MCF 10A (cell line): ENCODE measurements around the gene SEC16B. TPM values are rescaled to one million over a fixed set of nuclear protein-coding genes. Genes with fewer than 3 reads are reported as not detected.

ENCODE experiments used
- BruUV-seq: library from RNA; stranded (reverse); fragments of 400-500 nt; replicated peaks from 2 replicates; lab custom pipeline; 2021; lab: Mats Ljungman, UMichigan
- CTCF ChIA-PET: fragments of 300-600 bp; sonication (Branson Sonifier 250); formaldehyde crosslinking; extraction: SDS; loops from one replicate; lab custom pipeline; 2021; ENCODE audit warnings: antibody characterized with exemption, inconsistent platforms; lab: Yijun Ruan, JAX
- POLR2A ChIA-PET: fragments of 300-600, 350-650 bp; sonication (Branson Sonifier 250); formaldehyde crosslinking; extraction: SDS; loops from one replicate; lab custom pipeline; 2020; ENCODE audit warnings: antibody characterized with exemption, inconsistent platforms; lab: Yijun Ruan, JAX
- DNase-seq: peaks from one replicate; pipeline ENCODE4 v3.0.0-alpha.2; 2018; ENCODE audit not compliant: unreplicated experiment
- H3K27ac Mint-ChIP-seq: one replicate; pipeline ENCODE4 v1.8.0; 2022; ENCODE audit warnings: mild to moderate bottlenecking, low read depth, mixed read lengths; ENCODE audit not compliant: unreplicated experiment
- H3K27me3 Mint-ChIP-seq: one replicate; pipeline ENCODE4 v1.8.0; 2022; ENCODE audit warnings: mixed read lengths; ENCODE audit not compliant: insufficient read depth, unreplicated experiment
- H3K36me3 Mint-ChIP-seq: one replicate; pipeline ENCODE4 v1.8.0; 2022; ENCODE audit warnings: mild to moderate bottlenecking, moderate library complexity, mixed read lengths; ENCODE audit not compliant: insufficient read depth, unreplicated experiment
- H3K4me1 Mint-ChIP-seq: one replicate; pipeline ENCODE4 v1.8.0; 2022; ENCODE audit warnings: mixed read lengths; ENCODE audit not compliant: insufficient read depth, unreplicated experiment
- H3K4me3 Mint-ChIP-seq: one replicate; pipeline ENCODE4 v1.8.0; 2022; ENCODE audit warnings: mild to moderate bottlenecking, moderate library complexity, mixed read lengths; ENCODE audit not compliant: unreplicated experiment
- H3K9me3 Mint-ChIP-seq: one replicate; pipeline ENCODE4 v1.8.0; 2022; ENCODE audit warnings: mixed read lengths; ENCODE audit not compliant: unreplicated experiment
- CTCF ChIP-seq: fragments of 200-600 bp; IDR thresholded peaks from one replicate; pipeline ENCODE4 v1.8.0; 2022; ENCODE audit warnings: antibody characterized with exemption, mild to moderate bottlenecking; ENCODE audit not compliant: unreplicated experiment
- intact Hi-C: fragments of 100-400 bp; cut with micrococcal nuclease; formaldehyde crosslinking; loops from 2 replicates; pipeline ENCODE4 v1.14.1; 2022
- total RNA-seq: library from RNA; stranded (reverse); gene quantifications from 2 replicates; pipeline ENCODE4 v1.2.3, GENCODE V29; 2022

SEC16B gene
- total RNA-seq, 1 experiment from 2014 or later = not detected

GRCh38 chr1:178005450-178005849 lies 35.6 kb upstream of the SEC16B start:
- ChIA-PET CTCF (interaction anchor here (0.7 to 2.0 kb wide), 3 partner anchors 26 to 1059 kb away, joined by 3 to 6 read pairs (median 3); no protein-coding TSS in a partner anchor), POLR2A (no interaction called here)
- H3K36me3 Mint-ChIP-seq = no peaks in the 10 kb centered on the region
- no peak for TF ChIP-seq CTCF
- H3K4me3 Mint-ChIP-seq = no peak overlapping the region
- H3K27ac Mint-ChIP-seq = no peak overlapping the region
- H3K9me3 Mint-ChIP-seq = no peaks in the 10 kb centered on the region
- peaks cover 6% of the 10 kb centered on the region for H3K4me1 Mint-ChIP-seq
- H3K27me3 Mint-ChIP-seq = no peaks in the 10 kb centered on the region
- intact Hi-C loops = no loop called here
- no peak for DNase-seq
- BruUV-seq = no TSS peak

GRCh38 chr1:178004926-178005391 lies 35.1 kb upstream of the SEC16B start:
- Mint-ChIP-seq H3K4me3 (no peak overlapping the region), H3K27ac (no peak overlapping the region), H3K36me3 (no peaks in the 10 kb centered on the region), H3K9me3 (no peaks in the 10 kb centered on the region), H3K27me3 (no peaks in the 10 kb centered on the region), H3K4me1 (peaks cover 6% of the 10 kb centered on the region)
- POLR2A ChIA-PET = interaction anchor here (0.7 kb wide), 1 partner anchor 684 kb away, joined by 3 read pairs; no protein-coding TSS in a partner anchor
- intact Hi-C loops = no loop called here
- CTCF ChIA-PET = interaction anchor here (0.7 to 2.0 kb wide), 3 partner anchors 27 to 1059 kb away, joined by 3 to 6 read pairs (median 3); no protein-coding TSS in a partner anchor
- TF ChIP-seq CTCF = no peak
- DNase-seq = peak; percentile 27
- no TSS peak for BruUV-seq

- Mint-ChIP-seq H3K4me3 (no peak overlapping the region), H3K4me1 (no peaks in the 10 kb centered on the region), H3K27me3 (no peaks in the 10 kb centered on the region), H3K36me3 (no peaks in the 10 kb centered on the region), H3K27ac (no peak overlapping the region), H3K9me3 (no peaks in the 10 kb centered on the region)
- CTCF ChIA-PET = interaction anchor here (0.6 to 2.4 kb wide), 11 partner anchors 21 to 566 kb away, joined by 3 to 12 read pairs (median 4); no protein-coding TSS in a partner anchor
- DNase-seq = no peak
- intact Hi-C loops = no loop called here
- no peak for TF ChIP-seq CTCF
- no TSS peak for BruUV-seq
- POLR2A ChIA-PET = no interaction called here
These were observed 29.1 kb upstream of the SEC16B start for GRCh38 chr1:177998696-177999631.

GRCh38 chr1:177996957-177997356 lies 27.1 kb upstream of the SEC16B start:
- Mint-ChIP-seq H3K36me3 (no peaks in the 10 kb centered on the region), H3K9me3 (no peaks in the 10 kb centered on the region), H3K4me3 (no peak overlapping the region), H3K27me3 (no peaks in the 10 kb centered on the region), H3K27ac (no peak overlapping the region), H3K4me1 (no peaks in the 10 kb centered on the region)
- CTCF ChIA-PET = interaction anchor here (0.7 to 1.6 kb wide), 6 partner anchors 11 to 1116 kb away, joined by 3 to 5 read pairs (median 4); no protein-coding TSS in a partner anchor
- POLR2A ChIA-PET = no interaction called here
- TF ChIP-seq CTCF = no peak
- no TSS peak for BruUV-seq
- intact Hi-C loops = no loop called here
- DNase-seq = no peak
